Right lobe of liver (tissue), 4 donors: ENCODE measurements around the gene MYBPC3.

Experiments used
- CTCF ChIP-seq, 4 donors: fragments of 200-600 bp in 3 of 4; fragments of 450-650 bp in 1 of 4; IDR thresholded peaks; one replicate each; pipeline versions ENCODE4 v1.5.1 to v1.8.0; 2016 to 2022; ENCODE audit warnings: antibody characterized with exemption in 4 of 4, mild to moderate bottlenecking in 2 of 4
- POLR2A ChIP-seq: fragments of 450-650 bp; IDR thresholded peaks from one replicate; pipeline ENCODE4 v1.6.1; 2017; ENCODE audit warnings: antibody characterized with exemption, mild to moderate bottlenecking
- donor health status: DM: no; HTN: no; CAD: no.
- donor health status: DM: no; HTN: no; CAD: no.
- donor health status: DM: no; HTN: yes; CAD: no.

- TF ChIP-seq CTCF (IDR thresholded peaks at IDR 0.05) (no peak), POLR2A (no peak)
Measured at GRCh38 chr11:47284151-47284550, 68.4 kb downstream of the MYBPC3 start.
